SK-N-SH (cell line): Measurements from ENCODE around the gene CTSS. TPM values are rescaled to one million over a fixed set of nuclear protein-coding genes. Genes with fewer than 3 reads are reported as not detected.

Source experiments
- CTCF ChIA-PET: fragments of 300-600, 350-600 bp; formaldehyde crosslinking; extraction: SDS; loops from one replicate; lab custom pipeline; 2021; lab: Yijun Ruan, JAX
- POLR2A ChIA-PET: fragments of 350-600 bp; sonication (Branson Sonifier 250); formaldehyde crosslinking; extraction: SDS; loops from one replicate; lab custom pipeline; 2020; ENCODE audit warnings: antibody characterized with exemption, inconsistent platforms; lab: Yijun Ruan, JAX
- DNase-seq: peaks from one replicate; pipeline ENCODE4 v3.0.0; 2012
- H2AFZ ChIP-seq: fragments of 200-600 bp; sonication (generic); 2 replicates; pipeline ENCODE4 v1.8.1; 2016; ENCODE audit warnings: antibody characterized with exemption, mild to moderate bottlenecking, low read depth
- H3F3A ChIP-seq: fragments of 200-600 bp; sonication (generic); replicated peaks from 2 replicates; pipeline ENCODE3; 2016; ENCODE audit warnings: antibody characterized with exemption, mild to moderate bottlenecking; ENCODE audit not compliant: insufficient read depth
- H3K27ac ChIP-seq, 2 experiments: fragments of 200-500 bp in 1 of 2; fragments of 200-600 bp in 1 of 2; sonication (Bioruptor generic) in 1 of 2; sonication (generic), shearing (Covaris generic) in 1 of 2; 2 replicates each; pipeline versions ENCODE4 v1.5.1 to v1.6.1; 2014 to 2016; ENCODE audit warnings: low read depth in 2 of 2, inconsistent platforms in 1 of 2, low read length in 1 of 2, mild to moderate bottlenecking in 1 of 2, mixed read lengths in 1 of 2
- H3K27me3 ChIP-seq: fragments of 200-600 bp; sonication (generic), shearing (Covaris generic); 2 replicates; pipeline ENCODE4 v1.6.1; 2016; ENCODE audit warnings: mixed run types; ENCODE audit not compliant: insufficient read depth
- H3K36me3 ChIP-seq, 2 experiments: fragments of 200-500 bp in 1 of 2; fragments of 200-600 bp in 1 of 2; sonication (Bioruptor generic) in 1 of 2; sonication (generic) in 1 of 2; replicated peaks in 1 of 2; 2 replicates each; pipeline versions ENCODE3 to v1.5.1; 2014 to 2016; ENCODE audit warnings: low read length in 1 of 2, mild to moderate bottlenecking in 1 of 2; ENCODE audit not compliant: insufficient read depth in 2 of 2, control insufficient read depth in 1 of 2
- H3K4me1 ChIP-seq, 2 experiments: fragments of 200-500 bp in 1 of 2; fragments of 200-600 bp in 1 of 2; sonication (Bioruptor generic) in 1 of 2; sonication (generic), shearing (Covaris generic) in 1 of 2; 2 replicates each; pipeline versions ENCODE4 v1.5.1 to v1.6.1; 2014 to 2016; ENCODE audit warnings: low read depth in 1 of 2, low read length in 1 of 2, mixed run types in 1 of 2; ENCODE audit not compliant: insufficient read depth in 2 of 2, control insufficient read depth in 1 of 2
- H3K4me2 ChIP-seq: fragments of 200-600 bp; sonication (generic), shearing (Covaris generic); 2 replicates; pipeline ENCODE4 v1.6.1; 2017; ENCODE audit warnings: mixed run types
- H3K4me3 ChIP-seq, 2 experiments: fragments of 200-500 bp in 1 of 2; fragments of 200-600 bp in 1 of 2; sonication (Bioruptor generic) in 1 of 2; sonication (generic), shearing (Covaris generic) in 1 of 2; 2 replicates each; pipeline versions ENCODE4 v1.5.1 to v1.8.1; 2014 to 2016; ENCODE audit warnings: low read depth in 2 of 2, inconsistent platforms in 1 of 2, low read length in 1 of 2, mild to moderate bottlenecking in 1 of 2, mixed read lengths in 1 of 2, moderate library complexity in 1 of 2
- H3K79me2 ChIP-seq: fragments of 200-600 bp; sonication (generic); 2 replicates; pipeline ENCODE4 v1.8.1; 2017; ENCODE audit warnings: mild to moderate bottlenecking; ENCODE audit not compliant: insufficient read depth
- H3K9ac ChIP-seq: fragments of 200-600 bp; sonication (generic); 2 replicates; pipeline ENCODE4 v1.6.1; 2017; ENCODE audit warnings: mixed run types
- H3K9me2 ChIP-seq: fragments of 200-600 bp; sonication (generic); 2 replicates; pipeline ENCODE4 v1.6.1; 2017; ENCODE audit warnings: mixed run types
- H3K9me3 ChIP-seq: fragments of 200-600 bp; sonication (generic); 2 replicates; pipeline ENCODE4 v1.6.1; 2017; ENCODE audit warnings: mixed run types, mild to moderate bottlenecking, moderate library complexity
- H4K20me1 ChIP-seq: fragments of 200-600 bp; sonication (generic); 2 replicates; pipeline ENCODE4 v1.6.1; 2017; ENCODE audit warnings: mild to moderate bottlenecking, mixed run types; ENCODE audit not compliant: insufficient read depth
- ELF1 ChIP-seq: IDR thresholded peaks from 2 replicates; pipeline ENCODE4 v1.4.0; 2012
- FOSL2 ChIP-seq: IDR thresholded peaks from 2 replicates; pipeline ENCODE4 v1.4.0; 2012; ENCODE audit warnings: low read depth, mild to moderate bottlenecking, moderate library complexity, borderline replicate concordance
- FOXM1 ChIP-seq: IDR thresholded peaks from 2 replicates; pipeline ENCODE4 v1.4.0; 2012; ENCODE audit warnings: low read depth, mild to moderate bottlenecking
- GATA2 ChIP-seq: sonication (generic); formaldehyde crosslinking; IDR thresholded peaks from 2 replicates; pipeline ENCODE4 v1.5.0; 2020; ENCODE audit warnings: mild to moderate bottlenecking, missing genetic modification reagents
- JUND ChIP-seq: IDR thresholded peaks from 2 replicates; pipeline ENCODE4 v1.4.0; 2012
- NRF1 ChIP-seq: IDR thresholded peaks from 2 replicates; pipeline ENCODE4 v1.6.1; 2012; ENCODE audit warnings: low read depth, mild to moderate bottlenecking, low read length
- RAD21 ChIP-seq: IDR thresholded peaks from 2 replicates; pipeline ENCODE4 v1.6.1; 2012; ENCODE audit warnings: mild to moderate bottlenecking, low read length
- RCOR1 ChIP-seq: fragments of 150-350 bp; IDR thresholded peaks from 2 replicates; pipeline ENCODE4 v1.6.1; 2017; ENCODE audit warnings: antibody characterized with exemption, low read length
- REST ChIP-seq: IDR thresholded peaks from 2 replicates; pipeline ENCODE4 v1.6.1; 2012; ENCODE audit warnings: mild to moderate bottlenecking, low read depth, low read length, moderate library complexity
- RXRA ChIP-seq: IDR thresholded peaks from 2 replicates; pipeline ENCODE4 v1.4.0; 2012; ENCODE audit warnings: low read depth, mild to moderate bottlenecking, borderline replicate concordance
- TCF12 ChIP-seq: IDR thresholded peaks from 2 replicates; pipeline ENCODE4 v1.4.0; 2012
- TEAD4 ChIP-seq: IDR thresholded peaks from 2 replicates; pipeline ENCODE4 v1.4.0; 2012; ENCODE audit warnings: mild to moderate bottlenecking, borderline replicate concordance; ENCODE audit not compliant: insufficient read depth
- USF1 ChIP-seq: IDR thresholded peaks from 2 replicates; pipeline ENCODE4 v1.4.0; 2012; ENCODE audit warnings: low read depth, borderline replicate concordance
- YY1 ChIP-seq: IDR thresholded peaks from 2 replicates; pipeline ENCODE4 v1.4.0; 2012; ENCODE audit warnings: low read depth, mild to moderate bottlenecking
- ZBTB33 ChIP-seq: IDR thresholded peaks from 2 replicates; pipeline ENCODE4 v1.4.0; 2012; ENCODE audit warnings: low read depth, borderline replicate concordance
- WGBS: methylation state at CpG from one replicate; pipeline ENCODE4 v1.1.6; 2017; ENCODE audit warnings: low lambda C conversion rate; 5-methylcytosine and 5-hydroxymethylcytosine counted together
- polyA plus RNA-seq, 3 experiments: library from polyadenylated mRNA; depleted of rRNA; stranded (reverse); fragments of >200 nt; gene quantifications; 2 replicates each; pipeline ENCODE4 v1.2.3, GENCODE V29; 2012
- TF ChIP-seq, protein P1 (sequence below): fragments of 150-350 bp; IDR thresholded peaks from 2 replicates; pipeline ENCODE4 v1.6.1; 2017; ENCODE audit warnings: antibody characterized with exemption, low read length, low read depth, borderline replicate concordance
- TF ChIP-seq, protein P2 (sequence below): IDR thresholded peaks from 2 replicates; pipeline ENCODE4; 2012
- TF ChIP-seq, protein P3 (sequence below): IDR thresholded peaks from 2 replicates; pipeline ENCODE4 v1.4.0; 2012; ENCODE audit warnings: low read depth

The CTSS gene
- polyA plus RNA-seq, 1 of the 3 experiments (the other 2 are of a cell fraction): 1.4 TPM

DNA sequence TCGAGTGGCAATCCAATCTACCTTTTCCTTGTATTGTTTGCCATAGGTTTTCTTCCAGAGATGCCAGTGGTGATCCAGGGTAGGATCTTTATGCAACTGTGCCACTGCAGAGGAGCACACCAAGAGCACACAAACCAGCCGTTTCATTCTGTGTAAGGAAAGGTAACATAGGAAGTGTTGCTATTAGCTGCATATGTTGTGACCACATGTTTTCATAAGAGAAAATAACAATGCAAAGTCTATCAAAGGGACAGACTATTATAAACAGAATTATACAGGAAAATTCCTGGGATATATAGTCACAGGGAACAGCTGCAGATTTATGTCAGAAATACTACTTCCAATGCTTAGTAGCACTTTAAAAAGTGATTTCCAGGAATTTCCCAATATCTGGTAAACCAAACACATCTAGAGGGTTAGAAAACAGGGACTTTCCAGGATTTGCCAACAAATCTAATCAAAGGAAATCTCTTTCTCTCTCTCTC is 919 bp downstream of the CTSS start:
- peak overlapping the region; percentile 53 for H3K4me2 ChIP-seq
- peak overlapping the region in 1 of 2 experiments; percentile 10; a peak in 2 of 4 replicates for H3K4me3 ChIP-seq
- no peaks in the 10 kb centered on the region for H3K27me3 ChIP-seq
- peaks cover 0 to 5% of the 10 kb centered on the region in 2 experiments; a peak in 2 of 4 replicates for H3K4me1 ChIP-seq
- peak overlapping the region; percentile 56 to 91 for H3K27ac ChIP-seq
- H3K9me2 ChIP-seq: no peaks in the 10 kb centered on the region
- H4K20me1 ChIP-seq: no peaks in the 10 kb centered on the region
- DNase-seq: no peak
- H3K9ac ChIP-seq: no peak overlapping the region
- H3F3A ChIP-seq: peaks cover 4% of the 10 kb centered on the region
- H2AFZ ChIP-seq: peak overlapping the region; percentile 83
- H3K9me3 ChIP-seq: no peaks in the 10 kb centered on the region
- no peaks in the 10 kb centered on the region for H3K79me2 ChIP-seq
- 26% methylated on average over 2 of the region's 2 CpGs for WGBS
- CTCF ChIA-PET: interaction anchor here (0.9 kb wide), 1 partner anchor 11 kb away, joined by 5 read pairs; no protein-coding TSS in a partner anchor
- POLR2A ChIA-PET: no interaction called here
- H3K36me3 ChIP-seq: no peaks in the 10 kb centered on the region
- no peak; the same call in 1 of the 2 replicates for TF ChIP-seq TCF12
- no peak for TF ChIP-seq GATA2 (CRISPR knock-in tag)
- peak; percentile 3; the same call in 1 of the 2 replicates for TF ChIP-seq FOSL2
- no peak for TF ChIP-seq NRF1
- no peak for TF ChIP-seq RAD21
- TF ChIP-seq, protein P1, sequence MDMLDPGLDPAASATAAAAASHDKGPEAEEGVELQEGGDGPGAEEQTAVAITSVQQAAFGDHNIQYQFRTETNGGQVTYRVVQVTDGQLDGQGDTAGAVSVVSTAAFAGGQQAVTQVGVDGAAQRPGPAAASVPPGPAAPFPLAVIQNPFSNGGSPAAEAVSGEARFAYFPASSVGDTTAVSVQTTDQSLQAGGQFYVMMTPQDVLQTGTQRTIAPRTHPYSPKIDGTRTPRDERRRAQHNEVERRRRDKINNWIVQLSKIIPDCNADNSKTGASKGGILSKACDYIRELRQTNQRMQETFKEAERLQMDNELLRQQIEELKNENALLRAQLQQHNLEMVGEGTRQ: no peak
- no peak for TF ChIP-seq YY1
- TF ChIP-seq, protein P2, sequence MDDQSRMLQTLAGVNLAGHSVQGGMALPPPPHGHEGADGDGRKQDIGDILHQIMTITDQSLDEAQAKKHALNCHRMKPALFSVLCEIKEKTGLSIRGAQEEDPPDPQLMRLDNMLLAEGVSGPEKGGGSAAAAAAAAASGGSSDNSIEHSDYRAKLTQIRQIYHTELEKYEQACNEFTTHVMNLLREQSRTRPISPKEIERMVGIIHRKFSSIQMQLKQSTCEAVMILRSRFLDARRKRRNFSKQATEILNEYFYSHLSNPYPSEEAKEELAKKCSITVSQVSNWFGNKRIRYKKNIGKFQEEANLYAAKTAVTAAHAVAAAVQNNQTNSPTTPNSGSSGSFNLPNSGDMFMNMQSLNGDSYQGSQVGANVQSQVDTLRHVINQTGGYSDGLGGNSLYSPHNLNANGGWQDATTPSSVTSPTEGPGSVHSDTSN: no peak
- TF ChIP-seq, protein P3, sequence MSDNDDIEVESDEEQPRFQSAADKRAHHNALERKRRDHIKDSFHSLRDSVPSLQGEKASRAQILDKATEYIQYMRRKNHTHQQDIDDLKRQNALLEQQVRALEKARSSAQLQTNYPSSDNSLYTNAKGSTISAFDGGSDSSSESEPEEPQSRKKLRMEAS: no peak
- TF ChIP-seq TEAD4: 0 out of 2 replicates have a peak, but pooled peaks have one; percentile 3

- no peak for DNase-seq
- Histone ChIP-seq H3K4me3 (no peak overlapping the region), H3K9me3 (no peaks in the 10 kb centered on the region), H3K4me1 (peaks cover 0 to 5% of the 10 kb centered on the region in 2 experiments; a peak in 2 of 4 replicates), H3K36me3 (no peaks in the 10 kb centered on the region), H3K79me2 (no peaks in the 10 kb centered on the region), H2AFZ (no peak overlapping the region), H3F3A (peaks cover 4% of the 10 kb centered on the region), H3K27ac (no peak overlapping the region), H3K4me2 (no peak overlapping the region), H4K20me1 (no peaks in the 10 kb centered on the region), H3K9me2 (no peaks in the 10 kb centered on the region), H3K27me3 (no peaks in the 10 kb centered on the region), H3K9ac (no peak overlapping the region)
- WGBS: 76% methylated on average over 3 of the region's 3 CpGs
- CTCF ChIA-PET: no interaction called here
- POLR2A ChIA-PET: no interaction called here
- TF ChIP-seq FOXM1: no peak
- no peak for TF ChIP-seq USF1
- TF ChIP-seq RXRA: no peak
- TF ChIP-seq RAD21: no peak
- TF ChIP-seq TEAD4: no peak
- no peak for TF ChIP-seq REST
- TF ChIP-seq JUND: no peak
- no peak for TF ChIP-seq ELF1
- TF ChIP-seq RCOR1: no peak
- TF ChIP-seq ZBTB33: no peak
Observed at GRCh38 chr1:150763018-150763417, 2.6 kb downstream of the CTSS start.
